Measurements from ENCODE around the gene SLC25A21. TPM values are rescaled to one million over a fixed set of nuclear protein-coding genes. Genes with fewer than 3 reads are reported as not detected.

Gene SLC25A21
- polyA plus RNA-seq, 2 of the 4 experiments (the other 2 are of a cell fraction), result 0.68 to 1.4 TPM

GRCh38 chr14:36662543-36663403 is 509.6 kb downstream of the SLC25A21 start:
- Histone ChIP-seq H3K4me2 (peak overlapping the region; percentile 95), H3K4me3 (peak overlapping the region; percentile 66), H3K9me3 (no peaks in the 10 kb centered on the region), H3K27ac (peak overlapping the region; percentile 71 to 84), H3K4me1 (peaks cover 6% of the 10 kb centered on the region; the same call in 1 of the 3 replicates)
- 52% methylated on average over 53 of the region's 71 CpGs for WGBS (ENCODE audit: missing lambda C conversion rate)
- ChIA-PET CTCF (interaction anchor here (0.9 to 9.0 kb wide), 5 partner anchors 16 to 487 kb away, joined by 3 to 118 read pairs (median 6); no protein-coding TSS in a partner anchor), POLR2A (interaction anchor here (0.9 kb wide), 1 partner anchor 509 kb away, joined by 3 read pairs; the partner anchor contains the start of gene SLC25A21)
- FAIRE-seq (no peak), DNase-seq (ENCODE audit: low read depth in 1 of 2, low spot score in 1 of 2) (peak; percentile 31 to 53), ATAC-seq (peak; percentile 73 to 77)
- TF ChIP-seq ZC3H11A (IDR thresholded peaks at IDR 0.05), result no peak
- TF ChIP-seq, protein P1, sequence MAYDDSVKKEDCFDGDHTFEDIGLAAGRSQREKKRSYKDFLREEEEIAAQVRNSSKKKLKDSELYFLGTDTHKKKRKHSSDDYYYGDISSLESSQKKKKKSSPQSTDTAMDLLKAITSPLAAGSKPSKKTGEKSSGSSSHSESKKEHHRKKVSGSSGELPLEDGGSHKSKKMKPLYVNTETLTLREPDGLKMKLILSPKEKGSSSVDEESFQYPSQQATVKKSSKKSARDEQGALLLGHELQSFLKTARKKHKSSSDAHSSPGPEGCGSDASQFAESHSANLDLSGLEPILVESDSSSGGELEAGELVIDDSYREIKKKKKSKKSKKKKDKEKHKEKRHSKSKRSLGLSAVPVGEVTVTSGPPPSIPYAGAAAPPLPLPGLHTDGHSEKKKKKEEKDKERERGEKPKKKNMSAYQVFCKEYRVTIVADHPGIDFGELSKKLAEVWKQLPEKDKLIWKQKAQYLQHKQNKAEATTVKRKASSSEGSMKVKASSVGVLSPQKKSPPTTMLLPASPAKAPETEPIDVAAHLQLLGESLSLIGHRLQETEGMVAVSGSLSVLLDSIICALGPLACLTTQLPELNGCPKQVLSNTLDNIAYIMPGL (CRISPR knock-in tag; IDR thresholded peaks at IDR 0.05; ENCODE audit: borderline replicate concordance), result no peak
- no peak for TF ChIP-seq HEYL (CRISPR knock-in tag; IDR thresholded peaks at IDR 0.05)
- TF ChIP-seq, protein P2, sequence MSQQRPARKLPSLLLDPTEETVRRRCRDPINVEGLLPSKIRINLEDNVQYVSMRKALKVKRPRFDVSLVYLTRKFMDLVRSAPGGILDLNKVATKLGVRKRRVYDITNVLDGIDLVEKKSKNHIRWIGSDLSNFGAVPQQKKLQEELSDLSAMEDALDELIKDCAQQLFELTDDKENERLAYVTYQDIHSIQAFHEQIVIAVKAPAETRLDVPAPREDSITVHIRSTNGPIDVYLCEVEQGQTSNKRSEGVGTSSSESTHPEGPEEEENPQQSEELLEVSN (IDR thresholded peaks at IDR 0.05; ENCODE audit: borderline replicate concordance, low read depth), result peak; percentile 37; the same call in 1 of the 2 replicates
- TF ChIP-seq KDM1A (IDR thresholded peaks at IDR 0.05; ENCODE audit: low read depth), result no peak
- no peak for TF ChIP-seq CBX2 (IDR thresholded peaks at IDR 0.05; ENCODE audit: borderline replicate concordance, low read depth)
- TF ChIP-seq MAFK (IDR thresholded peaks at IDR 0.05; ENCODE audit: partially characterized antibody), result peak; percentile 2
- TF ChIP-seq EHMT2 (IDR thresholded peaks at IDR 0.05; ENCODE audit: low read depth), result no peak
- no peak for TF ChIP-seq EHF (CRISPR knock-in tag; IDR thresholded peaks at IDR 0.05)
- no peak for TF ChIP-seq POLR2AphosphoS2 (conservative IDR thresholded peaks at IDR 0.05; ENCODE audit: low read length)
- TF ChIP-seq CHD4 (IDR thresholded peaks at IDR 0.05; ENCODE audit: borderline replicate concordance), result no peak
- TF ChIP-seq, protein P3, sequence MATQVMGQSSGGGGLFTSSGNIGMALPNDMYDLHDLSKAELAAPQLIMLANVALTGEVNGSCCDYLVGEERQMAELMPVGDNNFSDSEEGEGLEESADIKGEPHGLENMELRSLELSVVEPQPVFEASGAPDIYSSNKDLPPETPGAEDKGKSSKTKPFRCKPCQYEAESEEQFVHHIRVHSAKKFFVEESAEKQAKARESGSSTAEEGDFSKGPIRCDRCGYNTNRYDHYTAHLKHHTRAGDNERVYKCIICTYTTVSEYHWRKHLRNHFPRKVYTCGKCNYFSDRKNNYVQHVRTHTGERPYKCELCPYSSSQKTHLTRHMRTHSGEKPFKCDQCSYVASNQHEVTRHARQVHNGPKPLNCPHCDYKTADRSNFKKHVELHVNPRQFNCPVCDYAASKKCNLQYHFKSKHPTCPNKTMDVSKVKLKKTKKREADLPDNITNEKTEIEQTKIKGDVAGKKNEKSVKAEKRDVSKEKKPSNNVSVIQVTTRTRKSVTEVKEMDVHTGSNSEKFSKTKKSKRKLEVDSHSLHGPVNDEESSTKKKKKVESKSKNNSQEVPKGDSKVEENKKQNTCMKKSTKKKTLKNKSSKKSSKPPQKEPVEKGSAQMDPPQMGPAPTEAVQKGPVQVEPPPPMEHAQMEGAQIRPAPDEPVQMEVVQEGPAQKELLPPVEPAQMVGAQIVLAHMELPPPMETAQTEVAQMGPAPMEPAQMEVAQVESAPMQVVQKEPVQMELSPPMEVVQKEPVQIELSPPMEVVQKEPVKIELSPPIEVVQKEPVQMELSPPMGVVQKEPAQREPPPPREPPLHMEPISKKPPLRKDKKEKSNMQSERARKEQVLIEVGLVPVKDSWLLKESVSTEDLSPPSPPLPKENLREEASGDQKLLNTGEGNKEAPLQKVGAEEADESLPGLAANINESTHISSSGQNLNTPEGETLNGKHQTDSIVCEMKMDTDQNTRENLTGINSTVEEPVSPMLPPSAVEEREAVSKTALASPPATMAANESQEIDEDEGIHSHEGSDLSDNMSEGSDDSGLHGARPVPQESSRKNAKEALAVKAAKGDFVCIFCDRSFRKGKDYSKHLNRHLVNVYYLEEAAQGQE (IDR thresholded peaks at IDR 0.05), result no peak
- TF ChIP-seq RAD21 (conservative IDR thresholded peaks at IDR 0.05 in 1 of 2, IDR thresholded peaks at IDR 0.05 in 1 of 2), result no peak
- no peak for TF ChIP-seq HES2 (IDR thresholded peaks at IDR 0.05)
- no peak for TF ChIP-seq NR3C1 (IDR thresholded peaks at IDR 0.05)

GRCh38 chr14:36662258-36662542 is 510.2 kb downstream of the SLC25A21 start:
- no peak for TF ChIP-seq POLR2AphosphoS2 (conservative IDR thresholded peaks at IDR 0.05; ENCODE audit: low read length)
- TF ChIP-seq CEBPB (IDR thresholded peaks at IDR 0.05), result no peak
- TF ChIP-seq, protein P4, sequence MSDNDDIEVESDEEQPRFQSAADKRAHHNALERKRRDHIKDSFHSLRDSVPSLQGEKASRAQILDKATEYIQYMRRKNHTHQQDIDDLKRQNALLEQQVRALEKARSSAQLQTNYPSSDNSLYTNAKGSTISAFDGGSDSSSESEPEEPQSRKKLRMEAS (IDR thresholded peaks at IDR 0.05), result no peak; the same call in 1 of the 2 replicates
- no peak for TF ChIP-seq EP300 (IDR thresholded peaks at IDR 0.05)
- no peak for TF ChIP-seq CTCF (IDR thresholded peaks at IDR 0.05)
- no peak for TF ChIP-seq CBX8 (IDR thresholded peaks at IDR 0.05)
- no peak for TF ChIP-seq EHMT2 (IDR thresholded peaks at IDR 0.05; ENCODE audit: low read depth)
- ChIA-PET CTCF (interaction anchor here (0.9 to 9.0 kb wide), 5 partner anchors 15 to 488 kb away, joined by 3 to 118 read pairs (median 6); no protein-coding TSS in a partner anchor), POLR2A (interaction anchor here (1.0 kb wide), 1 partner anchor 13 kb away, joined by 3 read pairs; no protein-coding TSS in a partner anchor)
- DNase-seq (ENCODE audit: low read depth in 1 of 2, low spot score in 1 of 2) (no peak), ATAC-seq (no peak), FAIRE-seq (no peak)
- Histone ChIP-seq H3K9me3 (no peaks in the 10 kb centered on the region), H3K4me2 (peak overlapping the region; percentile 95), H3K4me3 (peak overlapping the region; percentile 66), H3K4me1 (peaks cover 6% of the 10 kb centered on the region; the same call in 1 of the 3 replicates), H3K27ac (peak overlapping the region; percentile 71 to 84)
- 2% methylated on average over 11 of the region's 11 CpGs for WGBS (ENCODE audit: missing lambda C conversion rate)
